Neural cell (in vitro differentiated cells): ENCODE data around the gene LACC1. TPM values are rescaled to one million over a fixed set of nuclear protein-coding genes. Genes with fewer than 3 reads are reported as not detected.

Experiments
- H2AFZ ChIP-seq: fragments of 200-600, 300-800 bp; sonication (generic), shearing (Covaris generic); 2 replicates; pipeline ENCODE4 v1.6.0; 2014; ENCODE audit warnings: low read depth, mild to moderate bottlenecking, antibody characterized with exemption, low read length, moderate library complexity
- H3F3A ChIP-seq: fragments of 200-600 bp; shearing (Covaris generic); 2 replicates; pipeline ENCODE4 v1.6.1; 2016; ENCODE audit warnings: mild to moderate bottlenecking, moderate library complexity, mixed read lengths, antibody characterized with exemption, low read length; ENCODE audit not compliant: insufficient read depth, poor library complexity, severe bottlenecking
- H3K27ac ChIP-seq: fragments of 200-600, 300-800 bp; sonication (generic), shearing (Covaris generic); 2 replicates; pipeline ENCODE4 v1.5.1; 2014; ENCODE audit warnings: mild to moderate bottlenecking, low read length, moderate library complexity
- H3K27me3 ChIP-seq: fragments of 300-800, 200-600 bp; sonication (generic), shearing (Covaris generic); 2 replicates; pipeline ENCODE4 v1.6.0; 2014; ENCODE audit warnings: mild to moderate bottlenecking, low read depth, low read length, moderate library complexity; ENCODE audit not compliant: insufficient read depth
- H3K36me3 ChIP-seq: fragments of 300-800, 200-600 bp; sonication (generic), shearing (Covaris generic); 2 replicates; pipeline ENCODE4 v1.5.1; 2014; ENCODE audit warnings: mild to moderate bottlenecking, antibody characterized with exemption, low read length, moderate library complexity; ENCODE audit not compliant: insufficient read depth
- H3K4me2 ChIP-seq: fragments of 300-800, 200-600 bp; sonication (generic), shearing (Covaris generic); 2 replicates; pipeline ENCODE4 v1.6.0; 2014; ENCODE audit warnings: mild to moderate bottlenecking, low read length
- H3K4me3 ChIP-seq: fragments of 300-800, 200-600 bp; sonication (generic), shearing (Covaris generic); 2 replicates; pipeline ENCODE4 v1.5.1; 2014; ENCODE audit warnings: mild to moderate bottlenecking, low read length, moderate library complexity
- H3K79me2 ChIP-seq: fragments of 200-600 bp; shearing (Covaris generic); replicated peaks from 2 replicates; pipeline ENCODE4 v1.6.0; 2014; ENCODE audit warnings: mild to moderate bottlenecking, low read length, moderate library complexity; ENCODE audit not compliant: insufficient read depth
- H3K9ac ChIP-seq: fragments of 300-800, 200-600 bp; sonication (generic), shearing (Covaris generic); 2 replicates; pipeline ENCODE4 v1.6.1; 2016; ENCODE audit warnings: mild to moderate bottlenecking, low read length, mixed read lengths
- H3K9me2 ChIP-seq: fragments of 200-600 bp; shearing (Covaris generic); 2 replicates; pipeline ENCODE4 v1.6.1; 2016; ENCODE audit warnings: mild to moderate bottlenecking, low read length, mixed read lengths; ENCODE audit not compliant: insufficient read depth
- H3K9me3 ChIP-seq: fragments of 200-600, 300-800 bp; sonication (generic), shearing (Covaris generic); 2 replicates; pipeline ENCODE4 v1.6.1; 2016; ENCODE audit warnings: mild to moderate bottlenecking, mixed run types, low read length, moderate library complexity, mixed read lengths
- H4K20me1 ChIP-seq: fragments of 200-600 bp; shearing (Covaris generic); 2 replicates; pipeline ENCODE4 v1.6.1; 2016; ENCODE audit warnings: mild to moderate bottlenecking, mixed run types; ENCODE audit not compliant: insufficient read depth
- CTCF ChIP-seq: fragments of 450-650 bp; IDR thresholded peaks from 2 replicates; pipeline ENCODE4 v1.5.1; 2014; ENCODE audit warnings: antibody characterized with exemption, mild to moderate bottlenecking, moderate library complexity; ENCODE audit not compliant: poor library complexity, severe bottlenecking
- EP300 ChIP-seq: fragments of 450-650 bp; conservative IDR thresholded peaks from 2 replicates; pipeline ENCODE4 v1.6.1; 2014; ENCODE audit warnings: antibody characterized with exemption, mild to moderate bottlenecking, moderate library complexity; ENCODE audit not compliant: poor library complexity, severe bottlenecking
- EZH2 ChIP-seq: fragments of 200-600, 300-800 bp; shearing (Covaris generic), sonication (generic); IDR thresholded peaks from 2 replicates; pipeline ENCODE4 v1.6.1; 2014; ENCODE audit warnings: antibody characterized with exemption, low read length, borderline replicate concordance, mild to moderate bottlenecking; ENCODE audit not compliant: insufficient read depth, poor library complexity, severe bottlenecking
- MXI1 ChIP-seq: fragments of 450-650 bp; conservative IDR thresholded peaks from 2 replicates; pipeline ENCODE4 v1.6.1; 2014; ENCODE audit warnings: antibody characterized with exemption, mild to moderate bottlenecking; ENCODE audit not compliant: poor library complexity, severe bottlenecking
- POLR2AphosphoS5 ChIP-seq: IDR thresholded peaks from 2 replicates; pipeline ENCODE4 v1.6.1; 2012
- RAD21 ChIP-seq: fragments of 450-650 bp; conservative IDR thresholded peaks from 2 replicates; pipeline ENCODE4 v1.6.1; 2014; ENCODE audit warnings: antibody characterized with exemption, mild to moderate bottlenecking, moderate library complexity
- REST ChIP-seq: IDR thresholded peaks from 2 replicates; pipeline ENCODE4 v1.6.1; 2012; ENCODE audit warnings: borderline replicate concordance
- SMC3 ChIP-seq: fragments of 450-650 bp; conservative IDR thresholded peaks from 2 replicates; pipeline ENCODE4 v1.6.1; 2014; ENCODE audit warnings: antibody characterized with exemption, mild to moderate bottlenecking, moderate library complexity; ENCODE audit not compliant: poor library complexity
- TAF1 ChIP-seq: IDR thresholded peaks from 2 replicates; pipeline ENCODE4 v1.6.1; 2012; ENCODE audit warnings: low read depth
- polyA plus RNA-seq: library from polyadenylated mRNA; depleted of rRNA; stranded (reverse); fragments of >200 nt; gene quantifications from 2 replicates; pipeline ENCODE4 v1.2.3, GENCODE V29; 2014

Gene LACC1
- polyA plus RNA-seq, 1 donor from 2014 or later, result 2.2 TPM

- H2AFZ ChIP-seq, result no peak overlapping the region
- H3K27me3 ChIP-seq, result no peaks in the 10 kb centered on the region
- no peaks in the 10 kb centered on the region for H3K9me2 ChIP-seq
- H3K79me2 ChIP-seq, result no peaks in the 10 kb centered on the region
- H3K4me2 ChIP-seq, result no peak overlapping the region
- H3K9me3 ChIP-seq, result no peaks in the 10 kb centered on the region
- no peaks in the 10 kb centered on the region for H3K36me3 ChIP-seq
- H3K27ac ChIP-seq, result no peak overlapping the region
- no peak overlapping the region for H3K4me3 ChIP-seq
- no peaks in the 10 kb centered on the region for H3F3A ChIP-seq
- H3K9ac ChIP-seq, result no peak overlapping the region
- TF ChIP-seq POLR2AphosphoS5 (no peak), EP300 (no peak), REST (no peak), RAD21 (no peak), TAF1 (no peak), SMC3 (no peak)
- no peaks in the 10 kb centered on the region for H4K20me1 ChIP-seq
Measured at GRCh38 chr13:43933378-43933777, 53.7 kb downstream of the LACC1 start.

DNA sequence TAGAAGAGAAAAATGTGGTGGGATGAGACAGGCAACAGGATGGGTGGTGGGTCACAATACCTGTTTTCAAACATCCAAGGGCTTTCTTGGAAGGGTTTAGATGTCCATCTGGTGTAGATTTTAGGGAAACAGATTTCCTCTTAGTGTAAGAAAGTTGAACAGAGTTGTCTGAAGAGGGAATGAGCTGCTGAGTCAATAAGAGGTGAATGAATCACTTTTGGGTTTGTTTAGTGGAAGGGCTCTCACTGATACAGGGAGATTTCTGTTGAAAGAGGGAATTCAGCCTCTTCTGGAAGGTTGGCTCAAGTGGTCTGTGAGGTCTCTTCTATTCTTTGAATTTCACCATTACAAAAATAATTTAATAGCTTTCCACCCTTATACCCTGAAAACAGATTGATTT is 54.6 kb downstream of the LACC1 start:
- no peak for TF ChIP-seq RAD21
- TF ChIP-seq SMC3, result no peak
- TF ChIP-seq EP300, result no peak
- TF ChIP-seq MXI1, result no peak
- TF ChIP-seq CTCF, result no peak
- TF ChIP-seq TAF1, result no peak
- TF ChIP-seq EZH2, result no peak
- no peak for TF ChIP-seq POLR2AphosphoS5
- no peak for TF ChIP-seq REST
- H4K20me1 ChIP-seq, result no peaks in the 10 kb centered on the region
- H3K4me2 ChIP-seq, result no peak overlapping the region
- H3F3A ChIP-seq, result no peaks in the 10 kb centered on the region
- no peaks in the 10 kb centered on the region for H3K27me3 ChIP-seq
- no peaks in the 10 kb centered on the region for H3K9me3 ChIP-seq
- no peak overlapping the region for H3K9ac ChIP-seq
- no peak overlapping the region for H3K27ac ChIP-seq
- H3K9me2 ChIP-seq, result no peaks in the 10 kb centered on the region
- H3K36me3 ChIP-seq, result no peaks in the 10 kb centered on the region
- no peaks in the 10 kb centered on the region for H3K79me2 ChIP-seq
- H2AFZ ChIP-seq, result no peak overlapping the region
- no peak overlapping the region for H3K4me3 ChIP-seq
